SK-N-SH (cell line): ENCODE measurements around the gene ATRAID.
"Not testable (repeated sequence)": the region's sequence is repeated elsewhere in the genome, so short reads cannot be mapped to it uniquely, and the experiment has no call there.

ENCODE experiments used
- CHD2 ChIP-seq: fragments of 150-350 bp; IDR thresholded peaks from 2 replicates; pipeline ENCODE4 v1.6.1; 2018; ENCODE audit warnings: low read length; ENCODE audit not compliant: partially characterized antibody
- EZH2phosphoT487 ChIP-seq: fragments of 200-600 bp; sonication (generic); IDR thresholded peaks from 2 replicates; pipeline ENCODE4 v1.6.1; 2017; ENCODE audit warnings: low read depth, mixed run types, mild to moderate bottlenecking, antibody characterized with exemption, moderate library complexity, borderline replicate concordance
- GATA2 ChIP-seq: sonication (generic); formaldehyde crosslinking; IDR thresholded peaks from 2 replicates; pipeline ENCODE4 v1.5.0; 2020; ENCODE audit warnings: mild to moderate bottlenecking, missing genetic modification reagents
- MAX ChIP-seq: IDR thresholded peaks from 2 replicates; pipeline ENCODE4 v1.4.0; 2012; ENCODE audit warnings: low read depth
- POLR2AphosphoS5 ChIP-seq: IDR thresholded peaks from 2 replicates; pipeline ENCODE4 v1.6.1; 2012; ENCODE audit warnings: low read depth, low read length
- RAD21 ChIP-seq: IDR thresholded peaks from 2 replicates; pipeline ENCODE4 v1.6.1; 2012; ENCODE audit warnings: mild to moderate bottlenecking, low read length
- RXRA ChIP-seq: IDR thresholded peaks from 2 replicates; pipeline ENCODE4 v1.4.0; 2012; ENCODE audit warnings: low read depth, mild to moderate bottlenecking, borderline replicate concordance
- SMC3 ChIP-seq: IDR thresholded peaks from 2 replicates; pipeline ENCODE4 v1.6.1; 2012; ENCODE audit warnings: low read depth, low read length, improper control_type of control experiment
- USF1 ChIP-seq: IDR thresholded peaks from 2 replicates; pipeline ENCODE4 v1.4.0; 2012; ENCODE audit warnings: low read depth, borderline replicate concordance
- YY1 ChIP-seq: IDR thresholded peaks from 2 replicates; pipeline ENCODE4 v1.4.0; 2012; ENCODE audit warnings: low read depth, mild to moderate bottlenecking
- ZBTB33 ChIP-seq: IDR thresholded peaks from 2 replicates; pipeline ENCODE4 v1.4.0; 2012; ENCODE audit warnings: low read depth, borderline replicate concordance
- TF ChIP-seq, protein P1 (sequence below): fragments of 200-600 bp; sonication (generic); IDR thresholded peaks from 2 replicates; pipeline ENCODE4 v1.6.1; 2017; ENCODE audit warnings: antibody characterized with exemption, mild to moderate bottlenecking, moderate library complexity

GRCh38 chr2:27175781-27176180, 36.1 kb upstream of the ATRAID start:
- TF ChIP-seq EZH2phosphoT487; RXRA; ZBTB33; MAX; POLR2AphosphoS5; CHD2; YY1; USF1; SMC3; GATA2 (CRISPR knock-in tag); RAD21: not testable (repeated sequence)
- TF ChIP-seq, protein P1, sequence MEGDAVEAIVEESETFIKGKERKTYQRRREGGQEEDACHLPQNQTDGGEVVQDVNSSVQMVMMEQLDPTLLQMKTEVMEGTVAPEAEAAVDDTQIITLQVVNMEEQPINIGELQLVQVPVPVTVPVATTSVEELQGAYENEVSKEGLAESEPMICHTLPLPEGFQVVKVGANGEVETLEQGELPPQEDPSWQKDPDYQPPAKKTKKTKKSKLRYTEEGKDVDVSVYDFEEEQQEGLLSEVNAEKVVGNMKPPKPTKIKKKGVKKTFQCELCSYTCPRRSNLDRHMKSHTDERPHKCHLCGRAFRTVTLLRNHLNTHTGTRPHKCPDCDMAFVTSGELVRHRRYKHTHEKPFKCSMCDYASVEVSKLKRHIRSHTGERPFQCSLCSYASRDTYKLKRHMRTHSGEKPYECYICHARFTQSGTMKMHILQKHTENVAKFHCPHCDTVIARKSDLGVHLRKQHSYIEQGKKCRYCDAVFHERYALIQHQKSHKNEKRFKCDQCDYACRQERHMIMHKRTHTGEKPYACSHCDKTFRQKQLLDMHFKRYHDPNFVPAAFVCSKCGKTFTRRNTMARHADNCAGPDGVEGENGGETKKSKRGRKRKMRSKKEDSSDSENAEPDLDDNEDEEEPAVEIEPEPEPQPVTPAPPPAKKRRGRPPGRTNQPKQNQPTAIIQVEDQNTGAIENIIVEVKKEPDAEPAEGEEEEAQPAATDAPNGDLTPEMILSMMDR: not testable (repeated sequence)
